Effector CD8-positive, alpha-beta T cell (primary cell): ENCODE data around the gene MKI67.
A peak's percentile ranks its signal among the peaks of the same experiment; 100 is the strongest.

Experiments used
- DNase-seq: peaks from one replicate; lab custom pipeline; 2025; lab: John Stamatoyannopoulos, UW

MKI67 gene

GRCh38 chr10:128084364-128084763 is 41.9 kb downstream of the MKI67 start:
- no peak for DNase-seq

- DNase-seq, result no peak
Observed at GRCh38 chr10:128083191-128083895, 42.9 kb downstream of the MKI67 start.

GRCh38 chr10:128081720-128082119 is 44.5 kb downstream of the MKI67 start:
- no peak for DNase-seq

GRCh38 chr10:128081222-128081621 is 45.0 kb downstream of the MKI67 start:
- no peak for DNase-seq

GRCh38 chr10:128080641-128081040 is 45.6 kb downstream of the MKI67 start:
- DNase-seq, result no peak

- no peak for DNase-seq
Observed at GRCh38 chr10:128080231-128080630, 46.0 kb downstream of the MKI67 start.

GRCh38 chr10:128078136-128078969 is 47.9 kb downstream of the MKI67 start:
- peak; percentile 28 for DNase-seq

- DNase-seq, result no peak
Observed at GRCh38 chr10:128077155-128077875, 48.9 kb downstream of the MKI67 start.

- no peak for DNase-seq
Observed at GRCh38 chr10:128074589-128074988, 51.6 kb downstream of the MKI67 start.

GRCh38 chr10:128073890-128074289 is 52.3 kb downstream of the MKI67 start:
- no peak for DNase-seq

- no peak for DNase-seq
Observed at GRCh38 chr10:128072941-128073645, 53.1 kb downstream of the MKI67 start.

- no peak for DNase-seq
Observed at GRCh38 chr10:128072046-128072445, 54.2 kb downstream of the MKI67 start.

GRCh38 chr10:128071417-128071782 is 54.8 kb downstream of the MKI67 start:
- DNase-seq, result no peak

- no peak for DNase-seq
Observed at GRCh38 chr10:128070721-128071416, 55.4 kb downstream of the MKI67 start.

GRCh38 chr10:128070161-128070560 is 56.1 kb downstream of the MKI67 start:
- DNase-seq, result no peak

GRCh38 chr10:128069351-128070051 is 56.7 kb downstream of the MKI67 start:
- DNase-seq, result peak; percentile 60

- no peak for DNase-seq
Observed at GRCh38 chr10:128068398-128069285, 57.6 kb downstream of the MKI67 start.

GRCh38 chr10:128067691-128068397 is 58.4 kb downstream of the MKI67 start:
- DNase-seq, result no peak

- DNase-seq, result no peak
Observed at GRCh38 chr10:128066870-128067382, 59.3 kb downstream of the MKI67 start.
